SU-DHL-6 (cell line): ENCODE measurements around the gene SOCS6.

Experiments used
- EZH2phosphoT487 ChIP-seq: fragments of 200-600 bp; sonication (generic), shearing (Covaris generic); conservative IDR thresholded peaks from 2 replicates; pipeline ENCODE4 v1.6.1; 2018; ENCODE audit warnings: mild to moderate bottlenecking, antibody characterized with exemption, low read length, moderate library complexity, mixed read lengths
- TF ChIP-seq, protein P1 (sequence below): fragments of 200-600 bp; sonication (generic); IDR thresholded peaks from one replicate; pipeline ENCODE4 v1.5.1; 2017; ENCODE audit warnings: antibody characterized with exemption, mild to moderate bottlenecking, low read length, moderate library complexity; ENCODE audit not compliant: insufficient read depth, poor library complexity, severe bottlenecking

DNA sequence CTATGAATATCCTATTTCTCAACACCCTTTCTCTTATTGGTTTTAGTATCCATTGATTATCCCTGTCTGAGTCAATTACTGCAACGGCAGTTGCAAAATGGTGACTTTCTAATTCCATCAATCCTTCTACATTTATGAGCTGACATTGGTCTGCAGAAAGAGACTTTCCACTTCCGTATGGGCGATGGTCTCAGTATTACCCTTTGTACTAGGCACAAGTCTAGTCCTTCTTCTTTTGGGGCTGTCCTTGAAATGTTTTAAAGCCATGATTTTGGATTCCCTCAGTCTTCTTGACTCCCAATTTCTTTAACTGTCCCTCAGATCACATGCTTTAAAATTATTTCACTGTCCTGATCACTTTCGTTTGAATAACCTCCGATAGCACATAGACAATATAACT is 32.7 kb upstream of the SOCS6 start:
- TF ChIP-seq, protein P1, sequence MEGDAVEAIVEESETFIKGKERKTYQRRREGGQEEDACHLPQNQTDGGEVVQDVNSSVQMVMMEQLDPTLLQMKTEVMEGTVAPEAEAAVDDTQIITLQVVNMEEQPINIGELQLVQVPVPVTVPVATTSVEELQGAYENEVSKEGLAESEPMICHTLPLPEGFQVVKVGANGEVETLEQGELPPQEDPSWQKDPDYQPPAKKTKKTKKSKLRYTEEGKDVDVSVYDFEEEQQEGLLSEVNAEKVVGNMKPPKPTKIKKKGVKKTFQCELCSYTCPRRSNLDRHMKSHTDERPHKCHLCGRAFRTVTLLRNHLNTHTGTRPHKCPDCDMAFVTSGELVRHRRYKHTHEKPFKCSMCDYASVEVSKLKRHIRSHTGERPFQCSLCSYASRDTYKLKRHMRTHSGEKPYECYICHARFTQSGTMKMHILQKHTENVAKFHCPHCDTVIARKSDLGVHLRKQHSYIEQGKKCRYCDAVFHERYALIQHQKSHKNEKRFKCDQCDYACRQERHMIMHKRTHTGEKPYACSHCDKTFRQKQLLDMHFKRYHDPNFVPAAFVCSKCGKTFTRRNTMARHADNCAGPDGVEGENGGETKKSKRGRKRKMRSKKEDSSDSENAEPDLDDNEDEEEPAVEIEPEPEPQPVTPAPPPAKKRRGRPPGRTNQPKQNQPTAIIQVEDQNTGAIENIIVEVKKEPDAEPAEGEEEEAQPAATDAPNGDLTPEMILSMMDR: no peak
- TF ChIP-seq EZH2phosphoT487: no peak
